SW480 (cell line): ENCODE results near the gene ZNF600.
"Not testable (repeated sequence)": the region's sequence is repeated elsewhere in the genome, so short reads cannot be mapped to it uniquely, and the experiment has no call there.

Experiments
- DNase-seq: peaks from one replicate; pipeline ENCODE4 v3.0.0-alpha.2; 2016; ENCODE audit warnings: low spot score

ZNF600 gene

DNA sequence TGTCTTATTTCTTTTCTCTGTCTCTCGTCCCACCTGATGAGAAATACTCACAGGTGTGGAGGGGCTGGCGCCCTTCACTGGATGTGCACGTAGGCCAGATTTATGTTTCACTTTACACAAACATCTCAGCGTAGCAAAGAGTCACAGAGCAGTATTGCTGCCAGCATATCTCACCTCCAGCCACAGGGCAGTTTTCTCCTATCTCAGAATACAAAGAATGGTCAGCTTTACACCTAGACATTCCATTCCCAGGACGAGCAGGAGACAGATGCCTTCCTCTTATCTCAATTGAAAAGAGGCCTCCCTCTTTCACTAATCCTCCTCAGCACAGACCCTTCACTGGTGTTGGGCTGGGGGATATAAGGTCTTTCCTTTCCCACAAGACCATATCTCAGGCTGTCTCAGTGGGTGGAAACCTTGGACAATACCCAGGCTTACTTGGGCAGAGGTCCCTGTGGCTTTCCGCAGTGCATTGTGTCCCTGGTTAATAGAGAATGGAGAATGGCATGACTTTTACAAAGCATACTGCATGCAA, 44.6 kb downstream of the ZNF600 start:
- DNase-seq: no peak

DNA sequence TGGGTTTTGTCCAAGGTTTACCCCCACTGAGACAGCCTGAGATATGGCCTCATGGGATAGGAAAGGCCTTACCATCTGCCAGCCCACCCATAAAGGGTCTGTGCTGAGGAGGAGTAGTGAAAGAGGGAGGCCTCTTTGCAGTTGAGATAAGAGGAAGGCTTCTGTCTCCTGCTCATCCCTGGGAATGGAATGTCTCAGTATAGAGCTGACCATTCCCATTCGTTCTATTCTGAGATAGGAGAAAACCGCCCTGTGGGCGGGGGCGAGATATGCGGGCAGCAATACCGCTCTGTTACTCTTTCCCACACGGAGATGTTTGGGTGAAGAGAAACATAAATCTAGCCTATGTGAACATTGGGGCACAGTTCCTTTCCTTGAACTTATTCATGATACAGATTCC, 45.2 kb downstream of the ZNF600 start:
- DNase-seq: not testable (repeated sequence)

DNA sequence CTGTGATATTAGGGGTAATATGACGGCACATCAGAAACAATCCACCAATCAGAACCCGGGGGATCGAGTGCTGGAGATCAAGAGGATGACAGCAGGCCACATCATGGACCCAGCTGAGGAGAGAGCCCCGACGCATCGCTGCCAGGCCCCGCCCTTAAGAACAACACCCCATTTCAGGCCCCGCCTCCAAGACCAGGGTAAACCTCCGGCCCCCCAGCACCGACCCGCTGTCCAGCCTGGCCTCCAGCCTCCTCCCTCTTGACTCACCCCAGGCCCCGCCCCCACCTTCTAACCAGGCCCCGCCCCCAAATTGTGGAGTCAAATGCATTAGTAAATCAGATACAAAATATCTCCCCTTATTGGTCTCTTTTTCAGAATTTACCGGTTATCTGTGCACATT, 47.0 kb downstream of the ZNF600 start:
- no peak for DNase-seq

DNA sequence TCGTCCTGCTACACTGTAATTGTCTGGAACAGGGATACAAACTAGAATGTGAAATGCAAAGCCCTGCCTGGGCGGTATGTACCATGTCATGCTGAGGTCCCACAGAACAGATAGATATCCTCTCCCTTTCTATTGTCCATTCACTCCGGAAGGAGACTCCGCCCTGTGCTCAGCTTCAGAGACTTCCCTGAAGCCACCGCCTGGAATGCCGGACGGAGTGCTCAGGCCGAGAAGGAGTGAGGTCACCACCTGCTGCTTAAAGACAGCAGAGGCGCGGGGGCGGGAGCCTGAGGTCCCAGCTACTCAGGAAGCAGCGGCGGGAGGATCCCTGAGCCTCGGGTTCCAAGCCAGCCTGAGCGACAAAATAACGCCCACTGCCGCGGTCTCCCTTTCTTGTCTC, 50.9 kb downstream of the ZNF600 start:
- DNase-seq: peak; percentile 83

DNA sequence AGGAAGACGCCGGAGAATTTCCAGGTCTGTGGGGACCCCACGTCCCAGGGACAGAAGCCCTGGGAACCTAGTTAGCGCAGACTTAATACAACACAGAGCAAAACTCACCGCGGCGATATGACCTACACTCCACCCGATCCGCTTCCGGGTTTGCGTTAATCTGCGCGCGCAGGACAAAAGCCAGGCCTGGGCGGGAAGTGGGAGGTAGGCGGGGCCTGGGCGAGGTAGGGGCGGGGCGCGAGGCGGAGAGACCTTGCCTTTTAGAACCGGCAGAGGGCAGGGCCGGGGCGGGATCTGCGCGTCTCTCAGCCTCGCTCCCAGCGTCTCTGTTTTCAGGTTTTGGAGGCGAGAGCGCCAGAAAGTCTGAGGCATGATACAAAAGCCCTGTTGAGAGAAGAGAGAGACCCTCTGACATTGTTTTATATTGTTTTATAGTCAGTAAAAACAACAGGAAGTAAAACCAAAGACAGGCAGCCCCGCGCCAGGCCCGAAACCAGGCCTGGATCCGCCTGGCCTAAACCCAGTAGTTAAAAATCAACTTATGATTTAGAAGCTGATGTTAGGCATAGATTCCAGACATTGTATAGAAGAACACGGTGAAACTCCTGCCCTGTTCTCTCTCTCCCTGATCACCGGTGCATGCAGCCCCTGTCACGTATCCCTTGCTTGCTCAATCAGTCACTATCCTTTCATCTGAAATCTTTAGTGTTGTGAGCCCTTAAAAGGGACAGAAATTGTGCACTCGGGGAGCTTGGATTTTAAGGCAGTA, 51.5 kb downstream of the ZNF600 start, which contains the start of gene ZNF611:
TSS of gene ZNF611 (minus strand) at position 152 of the 769 bp plus-strand sequence. CDS start 19,150 bp downstream, outside the sequence.
- DNase-seq: peak; percentile 93

DNA sequence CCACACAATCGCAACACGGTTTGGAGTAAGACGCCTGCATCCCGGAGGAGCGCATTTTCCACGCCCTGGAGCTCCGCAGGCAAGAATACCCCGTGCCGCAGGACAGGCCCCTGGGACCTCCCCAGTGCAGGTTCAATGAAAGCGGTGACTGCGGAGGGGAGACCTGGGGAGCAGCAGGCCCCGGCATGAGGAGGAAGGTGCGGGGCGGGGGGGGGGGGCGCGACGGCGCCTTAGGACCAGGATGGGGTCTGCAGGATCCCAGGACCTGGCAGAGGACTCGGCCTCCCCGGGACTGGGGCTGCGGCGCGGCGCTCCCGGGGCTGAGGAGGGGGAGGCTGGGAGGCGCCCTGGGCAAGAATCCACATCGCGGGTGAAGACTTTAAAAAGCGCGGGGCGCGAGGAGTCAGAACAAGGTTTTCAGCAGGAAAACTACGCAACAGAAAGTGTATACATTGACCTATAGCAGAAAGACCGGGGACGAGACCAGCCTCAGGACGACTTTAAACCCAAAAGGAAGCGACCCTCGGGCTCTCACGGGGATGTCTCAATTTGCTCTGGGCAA, 52.2 kb downstream of the ZNF600 start:
- DNase-seq: no peak

DNA sequence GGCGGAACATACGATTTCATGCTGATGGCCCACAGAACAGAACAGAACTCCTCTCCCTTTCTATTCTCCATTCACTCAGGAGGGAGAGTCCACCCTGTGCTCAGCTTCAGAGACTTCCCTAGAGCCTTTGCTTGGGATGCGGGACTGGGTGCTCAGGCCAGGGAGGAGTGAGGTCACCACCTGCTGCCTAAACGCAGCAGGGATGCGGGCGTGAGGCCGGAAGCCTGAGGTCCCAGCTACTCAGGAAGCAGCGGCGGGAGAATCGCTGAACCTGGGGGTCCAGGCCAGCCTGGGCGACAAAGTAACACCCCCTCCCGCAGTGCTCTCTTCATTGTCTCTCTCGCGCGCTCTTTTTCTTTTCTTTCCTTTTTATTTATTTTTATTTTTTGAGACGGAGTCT, 60.5 kb downstream of the ZNF600 start:
- not testable (repeated sequence) for DNase-seq

DNA sequence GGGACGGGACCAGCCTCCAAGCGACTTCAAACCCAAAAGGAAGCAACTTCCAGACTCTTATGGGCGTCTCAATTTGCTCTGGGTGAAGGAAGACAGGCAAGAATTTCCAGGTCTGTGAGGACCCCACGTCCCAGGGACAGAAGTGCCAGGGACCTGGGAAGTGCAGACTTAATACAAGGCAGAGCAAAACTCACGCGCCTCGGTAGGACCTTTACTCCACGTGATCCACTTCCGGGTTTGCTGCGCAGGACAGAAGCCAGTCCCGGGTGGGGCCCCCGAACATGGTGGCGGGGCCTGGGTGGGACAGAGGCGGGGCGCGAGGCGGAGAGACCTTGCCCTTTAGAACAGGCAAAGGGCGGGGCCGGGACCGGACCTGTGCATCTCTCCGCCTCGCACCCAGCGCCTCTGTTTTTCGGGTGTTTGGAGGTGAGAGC, 61.0 kb downstream of the ZNF600 start:
- no peak for DNase-seq

DNA sequence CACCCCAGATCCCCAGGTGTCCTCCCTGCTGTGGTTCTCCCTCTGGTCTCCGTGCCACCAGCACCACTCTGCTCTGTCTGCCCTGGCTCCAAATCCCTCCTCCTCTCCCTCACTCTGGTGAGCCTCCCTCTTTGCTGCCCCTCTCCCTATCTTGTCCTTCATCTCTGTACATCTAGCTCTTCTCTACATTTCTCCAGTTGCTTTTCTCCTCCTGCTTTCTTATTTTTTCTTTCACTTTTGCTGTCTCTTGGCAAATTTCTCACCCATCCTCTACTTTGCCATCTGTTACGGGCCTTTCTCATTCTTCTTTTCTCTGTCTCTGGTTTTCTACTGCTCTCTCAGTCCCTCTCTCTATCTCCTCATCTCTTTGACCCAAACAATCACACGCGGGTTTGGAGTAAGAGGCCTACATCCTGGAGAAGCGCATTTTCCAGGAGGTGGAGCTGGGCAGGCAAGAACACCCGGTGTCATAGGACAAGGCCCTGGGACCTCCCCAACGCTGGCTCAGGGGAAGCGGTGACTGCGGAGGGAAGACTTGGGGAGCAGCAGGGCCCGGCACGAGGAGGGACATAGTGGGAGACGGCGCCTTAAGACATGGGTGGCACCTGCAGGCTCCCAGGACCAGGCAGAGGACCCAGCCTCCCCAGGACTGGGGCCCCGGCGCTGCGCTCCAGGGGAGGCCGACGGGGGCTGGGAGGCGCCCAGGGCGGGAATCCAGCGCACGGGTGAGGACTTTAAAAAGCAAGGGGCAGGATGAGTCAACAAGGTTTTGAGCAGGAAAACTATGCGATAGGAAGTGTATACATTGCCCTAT, 61.7 kb downstream of the ZNF600 start:
- no peak for DNase-seq

DNA sequence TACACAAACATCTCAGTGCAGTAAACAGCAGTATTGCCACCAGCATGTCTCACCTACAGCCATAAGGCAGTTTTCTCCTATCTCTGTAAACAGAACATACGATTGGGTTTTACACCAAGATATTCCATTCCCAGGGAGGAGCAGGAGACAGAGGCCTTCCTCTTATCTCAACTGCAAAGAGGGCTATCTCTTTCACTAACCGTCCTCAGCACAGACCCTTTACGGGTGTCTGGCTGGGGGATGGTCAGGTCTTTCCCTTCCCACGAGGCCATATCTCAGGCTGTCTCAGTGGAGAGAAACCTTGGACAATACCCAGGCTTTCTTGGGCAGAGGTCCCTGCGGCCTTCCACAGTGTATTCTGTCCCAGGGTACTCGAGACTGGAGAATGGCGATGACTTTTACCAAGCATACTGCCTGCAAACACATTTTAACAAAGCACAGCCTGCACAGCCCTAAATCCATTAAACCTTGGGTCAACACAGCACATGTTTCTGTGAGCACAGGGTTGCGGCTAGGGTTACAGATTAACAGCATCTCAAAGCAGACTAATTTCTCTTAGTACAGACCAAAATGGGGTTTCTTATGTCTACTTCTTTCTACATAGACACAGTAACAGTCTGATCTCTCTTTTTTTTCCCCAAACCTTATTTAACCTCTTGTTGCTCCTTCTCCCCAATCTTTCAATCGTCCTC, 62.5 kb downstream of the ZNF600 start:
- DNase-seq: not testable (repeated sequence)

DNA sequence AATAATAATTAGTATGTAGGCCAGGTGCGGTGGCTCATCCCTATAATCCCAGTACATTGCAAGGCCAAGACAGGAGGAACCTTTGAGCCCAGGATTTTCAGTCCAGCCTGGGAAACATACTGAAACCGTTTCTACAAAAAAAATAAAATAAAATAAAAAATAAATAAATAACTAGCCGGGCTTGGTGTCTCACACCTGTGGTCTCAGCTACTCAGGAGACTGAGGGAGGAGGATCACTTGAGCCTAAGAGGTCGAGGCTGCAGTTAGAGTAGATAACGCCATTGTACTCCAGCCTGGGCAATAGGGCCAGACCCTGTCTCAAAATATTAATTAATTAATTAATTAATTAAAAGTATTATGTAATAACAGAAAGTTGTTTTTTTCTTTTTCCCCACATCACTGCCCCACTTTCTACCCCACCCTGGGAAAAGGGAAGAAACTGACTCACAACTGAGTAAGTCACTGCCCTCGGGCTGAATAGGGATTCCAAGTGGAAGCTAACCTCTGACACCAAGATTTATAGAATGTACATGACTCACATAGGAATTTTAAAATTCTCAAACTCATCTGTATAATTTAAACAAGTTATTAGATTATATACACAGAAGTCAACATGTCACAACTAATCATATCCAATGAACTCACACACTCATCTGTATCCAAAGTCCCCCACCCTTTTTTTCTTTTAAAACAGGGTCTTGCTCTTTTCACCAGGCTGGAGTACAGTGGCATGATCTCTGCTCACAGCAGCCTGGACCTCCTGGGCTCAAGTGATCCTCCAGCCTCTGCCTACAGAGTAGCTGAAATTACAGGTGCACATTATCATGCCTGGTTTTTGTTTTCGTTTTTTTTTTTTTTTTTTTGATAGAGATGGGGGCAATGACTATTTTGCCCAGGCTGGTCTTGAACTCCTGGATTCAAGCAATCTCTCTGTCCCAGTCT, 64.3 kb downstream of the ZNF600 start:
- DNase-seq: no peak

DNA sequence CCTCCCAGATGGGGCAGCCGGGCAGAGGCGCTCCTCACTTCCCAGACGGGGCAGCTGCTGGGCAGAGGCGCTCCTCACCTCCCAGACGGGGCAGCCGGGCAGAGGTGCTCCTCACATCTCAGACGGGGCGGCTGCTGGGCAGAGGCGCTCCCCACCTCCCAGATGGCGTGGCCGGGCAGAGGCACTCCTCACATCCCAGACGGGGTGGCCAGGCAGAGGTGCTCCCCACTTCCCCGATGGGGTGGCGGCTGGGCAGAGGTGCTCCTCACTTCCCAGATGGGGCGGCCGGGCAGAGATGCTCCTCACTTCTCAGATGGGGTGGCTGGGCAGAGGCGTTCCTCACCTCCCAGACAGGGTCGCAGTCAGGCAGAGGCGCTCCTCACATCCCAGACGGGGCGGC, 66.0 kb downstream of the ZNF600 start:
- DNase-seq: not testable (repeated sequence)

DNA sequence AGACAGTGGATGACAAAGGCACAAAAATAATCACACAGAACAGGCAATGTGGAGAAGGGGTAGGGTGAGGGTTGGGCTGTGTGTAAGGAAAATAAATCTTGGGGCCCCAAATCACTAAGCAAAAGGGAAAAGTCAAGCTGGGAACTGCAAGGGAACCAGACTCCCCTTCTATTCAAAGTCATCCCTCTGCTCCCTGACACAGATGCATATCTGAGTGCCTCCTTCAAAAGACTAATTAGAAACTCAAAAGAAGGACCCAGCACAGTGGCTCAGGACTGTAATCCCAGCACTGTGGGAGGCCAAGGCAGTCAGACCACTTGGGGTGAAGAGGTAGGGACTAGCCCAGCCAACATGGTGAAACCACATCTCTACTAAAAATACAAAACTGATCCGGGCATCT, 70.1 kb downstream of the ZNF600 start:
- no peak for DNase-seq

DNA sequence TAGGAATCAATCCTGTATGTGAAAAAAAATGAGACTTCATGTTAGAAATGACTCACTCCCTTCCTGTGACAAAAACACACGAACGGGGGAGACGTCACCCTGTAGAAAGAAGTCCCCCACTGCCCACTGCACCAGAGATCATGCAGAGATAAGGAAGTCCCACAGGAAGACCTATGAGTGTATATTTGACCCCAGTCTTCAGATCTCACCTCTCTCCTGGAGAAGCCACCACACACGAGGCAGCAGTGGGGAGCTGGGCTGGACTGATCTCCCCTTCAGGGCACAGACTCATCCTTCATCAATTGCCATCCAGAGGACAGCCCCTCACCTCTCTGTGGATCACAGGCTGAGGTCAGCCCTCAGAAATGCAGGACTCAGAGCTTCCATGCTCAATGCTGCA, 70.7 kb downstream of the ZNF600 start:
- DNase-seq: not testable (repeated sequence)

DNA sequence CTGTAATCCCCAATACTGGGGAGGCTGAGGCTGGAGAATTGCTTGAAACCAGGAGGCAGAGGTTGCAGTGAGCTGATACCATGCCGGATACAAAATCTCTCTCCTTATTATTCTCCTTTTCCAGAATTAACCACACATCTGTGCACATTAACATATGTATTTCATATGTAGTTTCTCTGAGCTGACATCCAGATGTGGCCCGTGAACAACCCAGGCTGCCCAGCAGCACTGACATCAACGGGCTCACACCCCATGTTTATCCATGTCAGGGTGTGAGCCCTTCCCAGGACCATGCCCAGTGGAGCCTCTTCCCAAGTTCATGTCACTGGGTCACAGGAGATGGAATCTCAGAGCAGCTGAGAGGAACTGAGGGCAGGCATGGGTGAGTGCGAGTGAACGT, 71.3 kb downstream of the ZNF600 start:
- not testable (repeated sequence) for DNase-seq
